GM12875 (cell line): ENCODE data around the gene FAM78B.

Source experiments
- H3K4me3 ChIP-seq: one replicate; pipeline ENCODE4 v1.5.1; 2011; ENCODE audit warnings: low read depth, low read length, control low read depth
- CTCF ChIP-seq: IDR thresholded peaks from 2 replicates; pipeline ENCODE4 v1.5.1; 2011; ENCODE audit warnings: low read depth, mild to moderate bottlenecking, control low read depth, inconsistent platforms, low read length, moderate library complexity, borderline replicate concordance; ENCODE audit not compliant: insufficient read depth

The FAM78B gene

GRCh38 chr1:166040202-166040997, 126.4 kb downstream of the FAM78B start:
- H3K4me3 ChIP-seq: no peak overlapping the region
- TF ChIP-seq CTCF: no peak

GRCh38 chr1:166039436-166040201, 127.2 kb downstream of the FAM78B start:
- no peak overlapping the region for H3K4me3 ChIP-seq
- TF ChIP-seq CTCF: no peak

- no peak for TF ChIP-seq CTCF
- no peak overlapping the region for H3K4me3 ChIP-seq
These were observed 130.7 kb downstream of the FAM78B start for GRCh38 chr1:166036092-166036491.

- no peak for TF ChIP-seq CTCF
- H3K4me3 ChIP-seq: no peak overlapping the region
These were observed 134.0 kb downstream of the FAM78B start for GRCh38 chr1:166032572-166033371.

GRCh38 chr1:166031932-166032571, 134.7 kb downstream of the FAM78B start:
- no peak overlapping the region for H3K4me3 ChIP-seq
- TF ChIP-seq CTCF: no peak

- no peak for TF ChIP-seq CTCF
- no peak overlapping the region for H3K4me3 ChIP-seq
These were observed 137.4 kb downstream of the FAM78B start for GRCh38 chr1:166029196-166029945.
